HepG2 (cell line): Measurements from ENCODE around the gene SPATA13. TPM values are rescaled to one million over a fixed set of nuclear protein-coding genes. Genes with fewer than 3 reads are reported as not detected.

ENCODE experiments used
- ARID5B ChIP-seq: IDR thresholded peaks from 2 replicates; pipeline ENCODE4 v1.4.0; 2020; ENCODE audit warnings: mild to moderate bottlenecking, missing genetic modification reagents
- ASH2L ChIP-seq: fragments of 300-600, 200-600 bp; sonication (generic); IDR thresholded peaks from 2 replicates; pipeline ENCODE4 v1.7.0; 2017; ENCODE audit warnings: low read depth, mild to moderate bottlenecking, moderate library complexity, mixed read lengths, low read length; ENCODE audit not compliant: insufficient read length
- FOXM1 ChIP-seq: sonication (generic); formaldehyde crosslinking; IDR thresholded peaks from 2 replicates; pipeline ENCODE4 v1.5.0; 2020; ENCODE audit warnings: missing genetic modification reagents
- HNRNPLL ChIP-seq: fragments of 200-400 bp; formaldehyde crosslinking; IDR thresholded peaks from 2 replicates; pipeline ENCODE4 v1.6.1; 2017; ENCODE audit warnings: mild to moderate bottlenecking, low read depth, low read length; ENCODE audit not compliant: poor library complexity, severe bottlenecking
- IRX3 ChIP-seq: sonication (generic); formaldehyde crosslinking; IDR thresholded peaks from 2 replicates; pipeline ENCODE4 v1.8.1; 2023; ENCODE audit warnings: mild to moderate bottlenecking, low read depth, missing genetic modification reagents, borderline replicate concordance
- MAFG ChIP-seq: sonication (generic); formaldehyde crosslinking; IDR thresholded peaks from 2 replicates; pipeline ENCODE4 v1.5.1; 2020; ENCODE audit warnings: mild to moderate bottlenecking, missing genetic modification reagents
- NAIF1 ChIP-seq: sonication (generic); formaldehyde crosslinking; IDR thresholded peaks from 2 replicates; pipeline ENCODE4 v1.5.0; 2020; ENCODE audit warnings: mild to moderate bottlenecking, missing genetic modification reagents, borderline replicate concordance
- SAP130 ChIP-seq: IDR thresholded peaks from 2 replicates; pipeline ENCODE4 v1.6.1; 2016; ENCODE audit warnings: low read depth
- TFE3 ChIP-seq: IDR thresholded peaks from 2 replicates; pipeline ENCODE4 v1.6.1; 2016
- TGIF2 ChIP-seq: IDR thresholded peaks from 2 replicates; pipeline ENCODE4 v1.6.1; 2016; ENCODE audit warnings: control low read depth, missing compliant biosample characterization
- THAP7 ChIP-seq: sonication (generic); formaldehyde crosslinking; IDR thresholded peaks from 2 replicates; pipeline ENCODE4 v1.8.1; 2023; ENCODE audit warnings: mild to moderate bottlenecking, missing genetic modification reagents
- UBTF ChIP-seq: sonication (generic); formaldehyde crosslinking; IDR thresholded peaks from 2 replicates; pipeline ENCODE4 v1.4.0; 2020; ENCODE audit warnings: mild to moderate bottlenecking, missing genetic modification reagents
- ZNF263 ChIP-seq: sonication (generic); formaldehyde crosslinking; IDR thresholded peaks from 2 replicates; pipeline ENCODE4 v1.4.0; 2020; ENCODE audit warnings: missing genetic modification reagents
- ZNF619 ChIP-seq: sonication (generic); formaldehyde crosslinking; IDR thresholded peaks from 2 replicates; pipeline ENCODE4 v1.4.0; 2020; ENCODE audit warnings: mild to moderate bottlenecking, missing genetic modification reagents
- ZNF687 ChIP-seq: sonication (generic); formaldehyde crosslinking; IDR thresholded peaks from 2 replicates; pipeline ENCODE4 v1.5.1; 2020; ENCODE audit warnings: mild to moderate bottlenecking, missing genetic modification reagents, moderate library complexity
- polyA plus RNA-seq, 8 experiments: library from polyadenylated mRNA; depleted of rRNA in 3 of 8; stranded (reverse) in 7 of 8; unstranded in 1 of 8; fragments of >200 nt; fragmentation: Illumina TruSeq in 4 of 8; extraction: Trizol in 4 of 8; gene quantifications; 2 replicates each; pipeline versions ENCODE4 v1.2.1 to v1.2.3, GENCODE V29; 2011 to 2016; ENCODE audit warnings: low read depth in 4 of 8, missing spikeins in 1 of 8, mixed read lengths in 1 of 8; ENCODE audit not compliant: insufficient read depth in 1 of 8
- total RNA-seq, 5 experiments: library from RNA; depleted of rRNA; stranded (reverse); fragments of >200 nt; fragmentation: Illumina TruSeq; extraction: Trizol; gene quantifications; 2 replicates each; pipeline ENCODE4 v1.2.3, GENCODE V29; 2016; ENCODE audit warnings: low read depth in 1 of 5

Gene SPATA13
- total and polyA plus RNA-seq, 2 of the 13 experiments (the other 11 are each of a cell fraction or from before 2014, with no cell fraction given): 11.3 to 14.2 TPM

DNA sequence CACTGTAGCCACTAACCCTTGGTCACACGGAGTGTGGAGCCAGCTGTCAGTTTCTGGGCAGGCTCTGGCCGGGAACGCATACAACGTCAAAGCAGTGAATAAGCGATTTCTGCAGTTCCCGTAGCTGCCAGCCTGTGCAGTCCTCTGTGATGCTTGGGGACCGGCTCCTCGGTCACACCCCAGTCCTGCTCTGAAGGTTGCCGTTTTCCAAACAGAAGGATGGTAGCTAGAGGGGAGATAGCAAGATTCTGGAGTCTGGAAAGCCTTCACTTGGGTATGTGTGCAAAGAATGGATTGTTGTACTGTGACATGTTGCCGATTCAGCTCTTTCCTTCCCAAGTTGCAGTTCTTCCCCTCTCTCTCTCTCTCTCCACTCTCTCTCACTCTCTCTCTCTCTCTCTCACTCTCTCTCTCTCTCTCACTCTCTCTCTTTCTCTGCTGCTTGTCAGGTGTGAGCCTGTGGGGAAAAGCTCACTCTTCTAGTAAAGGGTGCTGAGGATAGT lies 110.2 kb downstream of the SPATA13 start (continued):
- no peak for TF ChIP-seq THAP7 (CRISPR knock-in tag)
- no peak for TF ChIP-seq MAFG (CRISPR knock-in tag)
- peak; percentile 62 for TF ChIP-seq ZNF263 (CRISPR knock-in tag)
- no peak for TF ChIP-seq FOXM1 (CRISPR knock-in tag)
- no peak for TF ChIP-seq ZNF619 (CRISPR knock-in tag)
- peak; percentile 63 for TF ChIP-seq HNRNPLL
- peak; percentile 8; the same call in 1 of the 2 replicates for TF ChIP-seq ARID5B (CRISPR knock-in tag)
- no peak for TF ChIP-seq TFE3 (CRISPR knock-in tag)
- TF ChIP-seq ZNF687 (CRISPR knock-in tag): peak; percentile 42
- peak; percentile 73; the same call in 1 of the 2 replicates for TF ChIP-seq NAIF1 (CRISPR knock-in tag)
- peak; percentile 50; the same call in 1 of the 2 replicates for TF ChIP-seq TGIF2
- TF ChIP-seq UBTF (CRISPR knock-in tag): 0 out of 2 replicates have a peak, but pooled peaks have one; percentile 32
- no peak for TF ChIP-seq IRX3 (CRISPR knock-in tag)
- TF ChIP-seq ASH2L: peak; percentile 9
- TF ChIP-seq SAP130: peak; percentile 54
